T-helper 17 cell (primary cell): ENCODE results near the gene TPBGL. TPM values are rescaled to one million over a fixed set of nuclear protein-coding genes. Genes with fewer than 3 reads are reported as not detected.

Source experiments
- ATAC-seq: fragments of 150-1000 bp; cut with Tn5 transposase; 2 replicates; pipeline ENCODE4 v1.10.0; 2021; ENCODE audit warnings: mild to moderate bottlenecking, moderate library complexity
- DNase-seq, 3 donors: peaks; one replicate each; pipeline versions ENCODE4 v3.0.0 to v3.0.0-alpha.2; 2020 to 2021
- H3K9me3 ChIP-seq: one replicate; pipeline ENCODE4 v1.7.0; 2013; ENCODE audit warnings: low read length, mild to moderate bottlenecking; ENCODE audit not compliant: control insufficient read depth, poor library complexity, severe bottlenecking
- H3K27ac Mint-ChIP-seq: one replicate; pipeline ENCODE4 v1.8.0; 2022; ENCODE audit warnings: mild to moderate bottlenecking, moderate library complexity, mixed read lengths
- H3K27me3 Mint-ChIP-seq: one replicate; pipeline ENCODE4 v1.8.0; 2022; ENCODE audit warnings: mixed read lengths
- H3K36me3 Mint-ChIP-seq: one replicate; pipeline ENCODE4 v1.8.0; 2022; ENCODE audit warnings: low read depth, mixed read lengths
- H3K4me1 Mint-ChIP-seq: one replicate; pipeline ENCODE4 v1.8.0; 2022; ENCODE audit warnings: mild to moderate bottlenecking, mixed read lengths
- H3K4me3 Mint-ChIP-seq: one replicate; pipeline ENCODE4 v1.8.0; 2022; ENCODE audit warnings: mild to moderate bottlenecking, moderate library complexity, mixed read lengths
- total RNA-seq, 4 donors: library from RNA in 2 of 4; stranded (reverse) in 2 of 4; gene quantifications; one replicate each; pipeline ENCODE4 v1.2.3 and lab custom pipeline; 2022 to 2026

Gene TPBGL
- total RNA-seq, 2 donors from 2014 or later = 0.42 to 0.60 TPM

DNA sequence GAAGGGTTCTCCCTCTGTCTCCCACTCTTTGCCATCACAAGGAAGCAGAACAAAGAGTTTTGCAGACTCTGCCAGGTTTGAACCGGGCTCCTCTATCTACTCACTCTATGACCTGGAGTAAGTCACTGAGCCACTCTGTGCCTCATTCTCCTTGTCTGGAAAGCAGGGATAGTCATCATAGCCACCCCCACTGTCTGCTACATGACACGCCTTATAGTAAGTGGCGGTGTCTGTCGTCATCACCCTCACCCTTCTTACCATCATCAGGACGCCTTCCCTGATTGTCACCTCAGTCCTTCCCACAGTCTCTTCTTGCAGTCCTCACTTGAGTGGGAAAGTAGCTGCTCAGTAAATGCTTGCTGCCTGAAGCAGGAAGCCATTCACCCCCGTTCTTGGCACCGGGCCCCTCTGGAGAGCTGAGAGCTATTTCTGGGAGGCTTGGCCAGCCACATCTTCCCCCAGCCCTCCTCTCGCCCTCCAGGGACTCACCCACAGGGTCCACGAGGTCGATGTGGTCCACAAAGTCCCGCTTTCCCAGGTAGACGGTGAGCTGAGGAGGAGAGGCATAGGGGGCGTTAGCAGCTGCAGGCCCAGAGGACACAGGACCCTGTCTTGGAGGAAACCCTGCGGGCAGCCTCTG lies 46.4 kb downstream of the TPBGL start:
- Mint-ChIP-seq H3K4me1 (peaks cover 14% of the 10 kb centered on the region), H3K4me3 (no peak overlapping the region), H3K27ac (peak overlapping the region; percentile 79), H3K36me3 (peaks cover 4% of the 10 kb centered on the region), H3K27me3 (no peaks in the 10 kb centered on the region)
- H3K9me3 ChIP-seq = no peaks in the 10 kb centered on the region
- DNase-seq (no peak), ATAC-seq (no peak)

DNA sequence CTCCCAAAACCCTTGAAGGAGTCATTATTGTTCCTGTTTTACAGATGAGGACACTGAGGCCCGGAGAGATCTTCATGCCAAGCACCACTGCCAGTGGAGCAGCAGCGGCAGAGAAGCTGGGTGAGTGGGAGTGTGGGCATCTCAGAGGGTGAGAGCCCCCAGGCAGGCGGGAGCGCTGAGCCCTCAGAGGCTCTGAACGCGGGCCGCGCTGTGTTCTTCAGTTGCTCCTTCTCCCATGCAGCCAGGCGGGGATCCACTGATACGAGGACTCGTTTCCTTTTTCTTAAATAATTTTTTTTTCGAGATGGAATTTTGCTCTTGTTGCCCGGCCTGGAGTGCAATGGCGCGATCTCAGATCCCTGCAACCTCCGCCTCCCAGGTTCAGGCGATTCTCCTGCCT lies 47.0 kb downstream of the TPBGL start:
- Mint-ChIP-seq H3K4me3 (no peak overlapping the region), H3K36me3 (peaks cover 4% of the 10 kb centered on the region), H3K27me3 (no peaks in the 10 kb centered on the region), H3K27ac (peak overlapping the region; percentile 79), H3K4me1 (peaks cover 16% of the 10 kb centered on the region)
- no peak for DNase-seq
- no peaks in the 10 kb centered on the region for H3K9me3 ChIP-seq
- no peak for ATAC-seq

DNA sequence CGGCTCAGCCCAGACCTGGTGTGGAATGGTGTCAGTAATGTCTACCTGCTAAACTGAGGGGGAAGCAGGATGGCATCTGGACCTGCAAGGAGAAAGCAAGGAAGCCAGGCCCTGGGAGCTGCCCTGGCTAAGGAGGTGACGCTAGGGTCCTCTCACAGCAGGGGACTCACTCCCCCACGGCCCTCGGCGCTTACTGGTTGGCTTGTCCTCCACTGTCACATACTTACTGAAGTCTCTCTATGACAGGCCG lies 48.9 kb downstream of the TPBGL start:
- DNase-seq (no peak), ATAC-seq (no peak)
- Mint-ChIP-seq H3K27me3 (no peaks in the 10 kb centered on the region), H3K4me3 (no peak overlapping the region), H3K27ac (no peak overlapping the region), H3K4me1 (peaks cover 18% of the 10 kb centered on the region), H3K36me3 (peaks cover 4% of the 10 kb centered on the region)
- H3K9me3 ChIP-seq = no peaks in the 10 kb centered on the region

DNA sequence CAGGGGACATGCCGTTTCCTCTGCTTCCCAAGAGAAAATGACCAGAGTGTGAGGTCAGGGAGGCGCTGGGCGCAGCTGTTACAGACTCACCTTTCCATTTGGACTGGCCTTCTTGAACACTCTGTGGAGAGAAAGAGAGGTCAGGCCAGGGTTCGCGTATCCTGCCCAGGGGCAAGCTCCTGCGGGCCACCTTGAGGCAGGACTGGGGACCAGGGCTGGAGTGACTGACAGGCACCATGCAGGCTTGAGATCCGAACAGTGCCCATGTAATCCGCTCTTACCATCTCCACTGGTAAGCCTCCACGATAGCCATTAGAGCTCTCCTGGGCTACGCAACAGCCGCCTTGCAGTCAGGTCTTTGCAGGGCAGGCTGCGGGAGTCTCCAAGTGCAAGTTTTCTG lies 49.3 kb downstream of the TPBGL start:
- no peak overlapping the region for H3K4me3 Mint-ChIP-seq
- H3K27ac Mint-ChIP-seq = no peak overlapping the region
- H3K36me3 Mint-ChIP-seq = peaks cover 4% of the 10 kb centered on the region
- H3K9me3 ChIP-seq = no peaks in the 10 kb centered on the region
- H3K4me1 Mint-ChIP-seq = peaks cover 18% of the 10 kb centered on the region
- DNase-seq (no peak), ATAC-seq (no peak)
- no peaks in the 10 kb centered on the region for H3K27me3 Mint-ChIP-seq

DNA sequence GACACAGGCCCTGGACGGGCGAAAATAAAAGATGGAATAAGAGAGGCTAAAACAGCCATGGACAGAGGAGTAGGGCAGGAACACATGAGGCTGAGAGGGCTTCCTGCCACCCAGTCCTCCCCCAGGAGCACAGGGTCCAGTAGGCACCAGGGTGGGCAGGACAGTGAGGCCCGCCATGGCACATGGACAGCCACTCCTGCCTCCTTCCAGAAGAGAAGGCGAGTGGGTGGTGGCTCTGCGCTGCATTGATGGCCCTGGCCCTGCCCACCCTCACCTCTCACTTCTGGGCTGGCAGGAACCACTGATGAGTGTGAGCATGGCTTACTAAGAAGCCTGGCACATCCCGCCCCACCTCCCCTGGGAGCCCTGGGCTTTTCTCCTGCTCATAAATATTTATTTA lies 51.2 kb downstream of the TPBGL start:
- H3K4me3 Mint-ChIP-seq = no peak overlapping the region
- no peak overlapping the region for H3K27ac Mint-ChIP-seq
- no peaks in the 10 kb centered on the region for H3K9me3 ChIP-seq
- H3K4me1 Mint-ChIP-seq = peaks cover 21% of the 10 kb centered on the region
- peaks cover 4% of the 10 kb centered on the region for H3K36me3 Mint-ChIP-seq
- DNase-seq = no peak
- ATAC-seq = no peak
- no peaks in the 10 kb centered on the region for H3K27me3 Mint-ChIP-seq

DNA sequence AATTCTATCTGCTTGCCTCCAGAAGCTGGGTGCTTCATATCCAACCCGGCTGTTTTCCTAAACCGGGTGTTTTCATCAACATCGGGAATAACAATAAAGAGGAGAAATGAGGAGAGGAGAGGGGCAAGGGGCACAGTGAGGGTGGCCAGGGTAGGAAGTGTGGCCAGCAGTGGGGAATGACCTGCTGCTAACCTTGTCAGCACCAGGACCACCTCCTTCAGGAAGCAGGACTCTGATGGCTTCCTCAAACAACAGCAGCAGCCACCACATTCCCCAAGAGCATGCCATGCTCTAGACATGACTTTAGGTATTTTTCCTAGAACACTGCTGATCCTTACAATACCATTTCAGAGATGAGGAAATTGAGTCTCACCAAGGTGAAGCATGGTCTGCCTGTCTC lies 52.4 kb downstream of the TPBGL start:
- no peaks in the 10 kb centered on the region for H3K9me3 ChIP-seq

More for the DNA sequence above, 52.4 kb downstream of the TPBGL start:
- DNase-seq = no peak
- Mint-ChIP-seq H3K4me1 (peaks cover 17% of the 10 kb centered on the region), H3K27me3 (no peaks in the 10 kb centered on the region), H3K4me3 (no peak overlapping the region), H3K27ac (no peak overlapping the region), H3K36me3 (no peaks in the 10 kb centered on the region)
- ATAC-seq = no peak

Other genes with a start within 250 kb of the TPBGL start
- gene OR2AT4, start 143.9 kb upstream of the TPBGL start, total RNA-seq = not detected
- gene SLCO2B1, start 89.7 kb upstream of the TPBGL start, total RNA-seq = not detected
- gene ARRB1, start 110.9 kb downstream of the TPBGL start, total RNA-seq = 10 to 100 TPM; 26.3 to 39.6 TPM
- gene RPS3, start 158.7 kb downstream of the TPBGL start, total RNA-seq = 1,000 to 10,000 TPM; 4,448 to 4,546 TPM
- gene KLHL35, start 192.4 kb downstream of the TPBGL start, total RNA-seq = 1 to 10 TPM; 1.3 to 3.1 TPM